IMR-90 (cell line): ENCODE measurements around the gene COL12A1. TPM values are rescaled to one million over a fixed set of nuclear protein-coding genes. Genes with fewer than 3 reads are reported as not detected.
A peak's percentile ranks its signal among the peaks of the same experiment; 100 is the strongest.

ENCODE experiments used
- ATAC-seq: fragments of 200-7000 bp; cut with Tn5 transposase; 2 replicates; pipeline ENCODE4 v1.9.1; 2020; ENCODE audit warnings: low read depth, mild to moderate bottlenecking, moderate library complexity
- BruUV-seq: library from RNA; stranded (reverse); fragments of 400-500 nt; replicated peaks from 2 replicates; lab custom pipeline; 2021; lab: Mats Ljungman, UMichigan
- CTCF ChIA-PET: fragments of 300-600 bp; formaldehyde crosslinking; extraction: SDS; loops from one replicate; lab custom pipeline; 2021; ENCODE audit warnings: antibody characterized with exemption; lab: Yijun Ruan, JAX
- POLR2A ChIA-PET: fragments of 300-600 bp; sonication (Branson Sonifier 250); formaldehyde crosslinking; loops from one replicate; lab custom pipeline; 2022; ENCODE audit warnings: antibody characterized with exemption; ENCODE audit not compliant: unreplicated experiment; lab: Charles Lee
- DNase-seq: peaks from one replicate; pipeline ENCODE4 v3.0.0; 2013
- H2AFZ ChIP-seq: replicated peaks from 2 replicates; pipeline ENCODE3; 2013; ENCODE audit warnings: low read length, mild to moderate bottlenecking; ENCODE audit not compliant: poor library complexity
- H2AK5ac ChIP-seq: 2 replicates; pipeline ENCODE4 v1.6.1; 2013; ENCODE audit warnings: low read depth, low read length, inconsistent platforms
- H2AK9ac ChIP-seq: replicated peaks from 2 replicates; pipeline ENCODE3; 2013; ENCODE audit warnings: mild to moderate bottlenecking, low read depth, low read length, moderate library complexity; ENCODE audit not compliant: poor library complexity
- H2BK120ac ChIP-seq: 2 replicates; pipeline ENCODE4 v1.6.1; 2013; ENCODE audit warnings: low read depth, low read length, inconsistent platforms
- H2BK15ac ChIP-seq: 3 replicates; pipeline ENCODE4 v1.6.1; 2013; ENCODE audit warnings: low read depth, low read length, inconsistent platforms
- H2BK20ac ChIP-seq: 2 replicates; pipeline ENCODE4 v1.6.1; 2013; ENCODE audit warnings: low read depth, mild to moderate bottlenecking, inconsistent platforms, low read length, moderate library complexity
- H2BK5ac ChIP-seq: 2 replicates; pipeline ENCODE4 v1.6.1; 2013; ENCODE audit warnings: mild to moderate bottlenecking, low read depth, low read length, inconsistent platforms; ENCODE audit not compliant: poor library complexity, severe bottlenecking
- H3K14ac ChIP-seq: replicated peaks from 2 replicates; pipeline ENCODE4 v1.6.1; 2013; ENCODE audit warnings: low read depth, low read length, inconsistent platforms
- H3K18ac ChIP-seq: 2 replicates; pipeline ENCODE4 v1.6.1; 2013; ENCODE audit warnings: low read depth, low read length, control low read depth
- H3K23ac ChIP-seq: 2 replicates; pipeline ENCODE4 v1.6.1; 2013; ENCODE audit warnings: low read depth, low read length, inconsistent platforms
- H3K27ac ChIP-seq: 2 replicates; pipeline ENCODE4 v1.5.1; 2013; ENCODE audit warnings: mild to moderate bottlenecking, control low read depth, low read length; ENCODE audit not compliant: insufficient read depth
- H3K27me3 ChIP-seq: 2 replicates; pipeline ENCODE4 v1.6.1; 2013; ENCODE audit warnings: low read length; ENCODE audit not compliant: control insufficient read depth, insufficient read depth
- H3K36me3 ChIP-seq: 2 replicates; pipeline ENCODE4 v1.6.1; 2013; ENCODE audit warnings: low read length, mixed read lengths; ENCODE audit not compliant: control insufficient read depth, insufficient read depth
- H3K4ac ChIP-seq: 2 replicates; pipeline ENCODE4 v1.6.1; 2013; ENCODE audit warnings: low read depth, low read length, inconsistent platforms
- H3K4me1 ChIP-seq: 2 replicates; pipeline ENCODE4 v1.6.1; 2013; ENCODE audit warnings: low read length, mixed read lengths; ENCODE audit not compliant: control insufficient read depth, insufficient read depth
- H3K4me2 ChIP-seq: 2 replicates; pipeline ENCODE4 v1.6.1; 2013; ENCODE audit warnings: low read depth, mild to moderate bottlenecking, control low read depth, low read length, moderate library complexity
- H3K4me3 ChIP-seq: 2 replicates; pipeline ENCODE4 v1.5.1; 2013; ENCODE audit warnings: low read depth, mild to moderate bottlenecking, control low read depth, low read length, moderate library complexity; ENCODE audit not compliant: insufficient read depth
- H3K56ac ChIP-seq: 2 replicates; pipeline ENCODE4 v1.6.1; 2013; ENCODE audit warnings: low read length, inconsistent platforms; ENCODE audit not compliant: insufficient read depth; ENCODE audit errors: extremely low read depth
- H3K79me1 ChIP-seq, 2 experiments: 2 replicates each; pipeline ENCODE4 v1.6.1; 2013; ENCODE audit warnings: low read length in 2 of 2, inconsistent platforms in 1 of 2, low read depth in 1 of 2
- H3K9ac ChIP-seq: 2 replicates; pipeline ENCODE4 v1.6.1; 2013; ENCODE audit warnings: low read depth, low read length, control low read depth
- H3K9me1 ChIP-seq: 2 replicates; pipeline ENCODE4 v1.6.1; 2013; ENCODE audit warnings: low read length, inconsistent platforms; ENCODE audit not compliant: insufficient read depth
- H3K9me3 ChIP-seq: 2 replicates; pipeline ENCODE4 v1.6.1; 2013; ENCODE audit warnings: low read length; ENCODE audit not compliant: control insufficient read depth, insufficient read depth
- H4K20me1 ChIP-seq: 2 replicates; pipeline ENCODE4 v1.6.1; 2013; ENCODE audit warnings: low read length, inconsistent platforms; ENCODE audit not compliant: insufficient read depth
- H4K5ac ChIP-seq: 2 replicates; pipeline ENCODE4 v1.6.1; 2013; ENCODE audit warnings: mild to moderate bottlenecking, low read depth, low read length, control low read depth
- H4K8ac ChIP-seq, 2 experiments: 2 replicates each; pipeline ENCODE4 v1.6.1; 2013; ENCODE audit warnings: low read depth in 2 of 2, low read length in 2 of 2, control low read depth in 1 of 2, inconsistent platforms in 1 of 2
- H4K91ac ChIP-seq: 2 replicates; pipeline ENCODE4 v1.6.1; 2013; ENCODE audit warnings: low read depth, low read length, inconsistent platforms; ENCODE audit not compliant: insufficient read depth
- MAZ ChIP-seq: IDR thresholded peaks from 2 replicates; pipeline ENCODE4 v1.6.1; 2012; ENCODE audit warnings: low read depth, mild to moderate bottlenecking, low read length, improper control_type of control experiment, moderate library complexity, borderline replicate concordance
- USF2 ChIP-seq: fragments of 150-350 bp; IDR thresholded peaks from 2 replicates; pipeline ENCODE4 v1.6.1; 2017; ENCODE audit warnings: mild to moderate bottlenecking, antibody characterized with exemption, low read length, low read depth
- WGBS, 2 experiments: methylation state at CpG; one replicate each; pipeline versions ENCODE4 v1.1.5 to v1.1.7; 2013; ENCODE audit warnings: missing lambda C conversion rate in 2 of 2; ENCODE audit not compliant: insufficient read length in 1 of 2; ENCODE audit errors: extremely low coverage in 2 of 2; 5-methylcytosine and 5-hydroxymethylcytosine counted together
- dilution Hi-C: fragments of 300-500 bp; cut with HindIII; formaldehyde crosslinking; loops from one replicate; pipeline ENCODE4 v1.14.3; 2018; ENCODE audit warnings: low sequenced_read_pairs; ENCODE audit not compliant: unreplicated experiment
- in situ Hi-C: fragments of 300-500 bp; cut with MboI; formaldehyde crosslinking; loops from 3 replicates; pipeline ENCODE4 v1.14.3; 2019; ENCODE audit warnings: low sequenced_read_pairs, inconsistent platforms, mixed read lengths
- intact Hi-C: fragments of 100-400 bp; cut with micrococcal nuclease; formaldehyde crosslinking; loops from 2 replicates; pipeline ENCODE4 v1.10.0; 2022
- polyA plus RNA-seq, 3 experiments: library from polyadenylated mRNA; depleted of rRNA; stranded (reverse); fragments of >200 nt; gene quantifications; 2 replicates each; pipeline ENCODE4 v1.2.3, GENCODE V29; 2012; ENCODE audit warnings: low replicate concordance in 1 of 3
- total RNA-seq: library from RNA; depleted of rRNA; stranded (reverse); fragments of >200 nt; gene quantifications from 2 replicates; pipeline ENCODE4 v1.2.3, GENCODE V29; 2012

COL12A1 gene
- total and polyA plus RNA-seq, 2 of the 4 experiments (the other 2 are of a cell fraction), result 350 to 452 TPM

- H4K5ac ChIP-seq, result peak overlapping the region; percentile 70
- peaks cover 3% of the 10 kb centered on the region; the same call in 1 of the 2 replicates for H3K9me1 ChIP-seq
- H3K27ac ChIP-seq, result peak overlapping the region; percentile 78
- H2AK5ac ChIP-seq, result peak overlapping the region; percentile 92
- peak overlapping the region; percentile 60 for H3K56ac ChIP-seq
- peak overlapping the region; percentile 27 to 35 for H4K8ac ChIP-seq
- peak overlapping the region; percentile 31 for H2BK120ac ChIP-seq
- H2AFZ ChIP-seq, result peak overlapping the region; percentile 79
- peak overlapping the region; percentile 82 for H3K18ac ChIP-seq
- ATAC-seq (no peak), DNase-seq (peak; percentile 46)
- no TSS peak for BruUV-seq
- ChIA-PET CTCF (interaction anchor here (1.3 kb wide), 1 partner anchor 54 kb away, joined by 5 read pairs; no protein-coding TSS in a partner anchor), POLR2A (interaction anchor here (0.5 to 0.6 kb wide), 2 partner anchors 928 to 1231 kb away, joined by 3 to 4 read pairs; no protein-coding TSS in a partner anchor)
- H3K9ac ChIP-seq, result peak overlapping the region; percentile 68
- peak overlapping the region; percentile 94 for H3K14ac ChIP-seq
- no peaks in the 10 kb centered on the region for H3K9me3 ChIP-seq
- H4K20me1 ChIP-seq, result peaks cover 48% of the 10 kb centered on the region
- H2AK9ac ChIP-seq, result peak overlapping the region; percentile 88
- H3K4me1 ChIP-seq, result peaks cover 20% of the 10 kb centered on the region
- H2BK20ac ChIP-seq, result peak overlapping the region; percentile 22; the same call in 1 of the 2 replicates
- peak overlapping the region; percentile 55 for H3K4ac ChIP-seq
- no peak for TF ChIP-seq MAZ
- peak; percentile 49 for TF ChIP-seq USF2
- H2BK15ac ChIP-seq, result peak overlapping the region; percentile 83; the same call in 2 of the 3 replicates
- intact Hi-C loops (loop anchor here (10.0 kb wide), 1 partner anchor 308 kb away; no protein-coding TSS in a partner anchor), in situ Hi-C loops (loop anchor here (10.0 kb wide), 1 partner anchor 788 kb away; no protein-coding TSS in a partner anchor), dilution Hi-C loops (no loop called here)
- no peaks in the 10 kb centered on the region for H3K27me3 ChIP-seq
- H3K79me1 ChIP-seq, result peaks cover 0 to 21% of the 10 kb centered on the region in 2 experiments; a peak in 2 of 4 replicates
- H3K23ac ChIP-seq, result peak overlapping the region; percentile 92
- H3K4me2 ChIP-seq, result peak overlapping the region; percentile 81
- H2BK5ac ChIP-seq, result peak overlapping the region; percentile 87
- H3K36me3 ChIP-seq, result peaks cover 7% of the 10 kb centered on the region
- H4K91ac ChIP-seq, result peak overlapping the region; percentile 80
- H3K4me3 ChIP-seq, result peak overlapping the region; percentile 35
- 40% methylated on average over 2 of the region's 12 CpGs; no CpG with 5 or more reads in 1 of the 2 experiments for WGBS, 2 experiments
Observed at GRCh38 chr6:75202676-75203131, 3.1 kb downstream of the COL12A1 start.
